Measurements from ENCODE around the gene CCDC92B.
"Not testable (repeated sequence)": the region's sequence is repeated elsewhere in the genome, so short reads cannot be mapped to it uniquely, and the experiment has no call there.

Gene CCDC92B

DNA sequence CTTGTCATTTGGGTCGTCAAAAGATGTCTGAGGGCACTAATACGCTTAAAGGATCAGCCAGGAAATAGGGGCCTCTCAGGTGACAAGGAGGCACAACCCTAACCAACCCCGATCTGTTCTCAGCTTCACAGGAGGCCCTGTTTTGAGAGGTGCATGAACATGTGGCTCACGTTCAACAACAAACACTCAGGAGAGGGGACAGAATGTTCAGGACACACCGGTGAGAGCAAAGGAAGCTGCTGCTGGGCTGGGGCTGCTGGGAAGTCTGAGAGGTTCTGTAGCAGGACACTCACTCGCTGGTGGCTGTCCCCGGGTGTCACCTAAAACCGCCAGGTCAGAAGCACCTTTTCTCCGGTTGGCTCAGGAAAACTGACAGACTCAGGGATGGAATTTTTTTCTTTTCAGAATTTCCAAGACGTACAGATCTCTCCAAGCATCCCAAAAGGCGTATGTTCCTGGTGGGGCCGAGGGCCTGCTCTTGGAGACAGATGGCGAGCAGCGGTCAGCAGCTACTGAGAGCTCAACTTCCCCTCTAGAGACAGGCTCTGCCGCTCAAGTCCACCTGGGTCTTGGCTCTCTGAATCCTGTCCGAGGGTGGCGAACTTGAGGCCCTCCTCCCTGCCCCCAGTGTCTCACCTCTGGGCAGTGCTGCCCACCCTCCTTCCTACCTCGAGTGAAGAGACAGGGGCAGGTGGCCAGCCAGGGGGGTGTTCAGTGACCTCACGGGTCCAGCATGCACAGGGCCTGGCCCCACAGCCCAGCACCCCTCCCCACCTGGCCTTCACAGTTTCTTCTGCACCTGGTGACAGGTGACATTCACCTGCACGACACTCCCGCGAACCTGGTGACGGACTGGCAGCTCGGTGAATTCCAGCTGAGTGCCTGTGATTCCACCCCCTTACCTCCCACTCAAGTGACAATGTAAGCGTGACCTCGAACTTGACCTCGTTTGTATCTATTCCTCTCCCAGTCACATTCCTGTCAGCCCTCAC is 60.8 kb downstream of the CCDC92B start:
- DNase-seq, result peak; percentile 28 to 67 (median 54)

DNA sequence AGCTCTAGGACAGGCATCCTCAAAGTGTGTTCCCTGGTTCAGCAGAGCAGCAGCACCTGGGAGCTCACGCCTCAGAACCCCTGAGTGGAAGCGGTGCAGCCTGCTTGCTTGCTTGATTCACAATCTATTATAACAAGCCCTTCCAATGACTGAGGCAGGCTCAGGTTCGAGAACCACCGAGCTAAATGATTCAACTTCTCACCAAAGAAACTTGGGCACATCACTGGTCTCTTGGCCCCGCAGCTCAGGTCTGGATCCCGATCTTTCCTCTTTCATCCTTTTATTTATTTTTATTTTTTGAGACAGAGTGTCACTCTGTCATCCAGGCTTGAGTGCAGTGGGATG is 62.4 kb downstream of the CCDC92B start:
- DNase-seq, result no peak

DNA sequence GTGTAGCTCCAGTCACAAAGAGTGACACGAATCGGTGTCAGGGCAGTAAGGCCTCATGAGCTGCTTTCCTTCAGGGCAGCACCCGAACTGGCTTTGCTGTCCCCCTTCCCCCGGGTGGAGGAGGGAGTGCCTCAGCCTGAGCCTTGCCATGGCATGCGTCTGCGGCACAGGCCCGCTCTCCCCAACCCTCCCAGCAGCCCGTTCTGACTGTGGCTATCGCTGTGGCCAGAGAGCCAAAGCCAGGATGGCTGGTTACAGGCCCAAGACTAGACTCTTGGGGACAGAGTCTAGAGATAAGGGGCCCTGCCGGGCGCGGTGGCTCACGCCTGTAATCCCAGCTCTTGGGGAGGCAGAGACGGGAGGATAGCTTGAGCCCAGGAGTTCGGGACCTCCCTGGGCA is 63.8 kb downstream of the CCDC92B start:
- no peak for DNase-seq

DNA sequence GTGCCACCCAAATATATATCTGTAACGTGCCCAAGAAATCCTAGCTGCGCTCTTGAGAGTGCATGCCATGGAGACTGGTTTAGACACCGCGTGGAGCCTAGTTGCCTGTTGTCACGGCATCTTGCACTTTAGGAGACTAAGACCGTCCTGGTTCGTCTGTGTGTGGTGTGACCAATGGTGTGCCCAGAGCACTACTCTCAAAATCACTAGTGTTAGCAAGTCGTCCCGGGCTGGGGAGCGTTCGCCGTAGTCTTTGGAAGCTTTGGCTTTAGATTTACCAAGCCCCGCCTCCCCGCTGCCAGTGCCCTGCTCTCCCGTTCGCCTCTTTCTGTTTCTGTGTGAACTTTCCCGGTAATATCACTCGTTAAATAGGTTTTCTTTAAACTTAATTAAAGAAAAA is 64.9 kb downstream of the CCDC92B start:
- peak in 1 of 3 experiments; percentile 6 for DNase-seq

DNA sequence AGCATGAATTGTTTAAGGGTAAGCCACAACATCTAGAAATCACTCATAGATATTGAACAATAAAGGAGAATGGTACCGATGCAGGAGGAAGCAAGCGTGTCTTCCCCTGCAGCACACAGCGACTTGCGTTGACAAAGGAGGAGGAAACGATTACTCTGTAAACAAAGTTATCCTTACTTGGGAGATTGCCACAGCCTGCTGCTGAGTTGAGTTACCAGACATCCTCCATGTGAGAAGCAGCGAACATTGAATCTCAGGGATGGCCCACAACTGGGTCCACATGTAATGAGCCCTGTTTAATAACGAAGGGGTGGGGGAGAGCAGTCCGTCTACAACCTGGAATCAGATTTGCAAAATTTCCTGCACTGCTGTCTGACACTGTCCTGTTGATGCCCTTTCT is 65.5 kb downstream of the CCDC92B start:
- no peak for DNase-seq

DNA sequence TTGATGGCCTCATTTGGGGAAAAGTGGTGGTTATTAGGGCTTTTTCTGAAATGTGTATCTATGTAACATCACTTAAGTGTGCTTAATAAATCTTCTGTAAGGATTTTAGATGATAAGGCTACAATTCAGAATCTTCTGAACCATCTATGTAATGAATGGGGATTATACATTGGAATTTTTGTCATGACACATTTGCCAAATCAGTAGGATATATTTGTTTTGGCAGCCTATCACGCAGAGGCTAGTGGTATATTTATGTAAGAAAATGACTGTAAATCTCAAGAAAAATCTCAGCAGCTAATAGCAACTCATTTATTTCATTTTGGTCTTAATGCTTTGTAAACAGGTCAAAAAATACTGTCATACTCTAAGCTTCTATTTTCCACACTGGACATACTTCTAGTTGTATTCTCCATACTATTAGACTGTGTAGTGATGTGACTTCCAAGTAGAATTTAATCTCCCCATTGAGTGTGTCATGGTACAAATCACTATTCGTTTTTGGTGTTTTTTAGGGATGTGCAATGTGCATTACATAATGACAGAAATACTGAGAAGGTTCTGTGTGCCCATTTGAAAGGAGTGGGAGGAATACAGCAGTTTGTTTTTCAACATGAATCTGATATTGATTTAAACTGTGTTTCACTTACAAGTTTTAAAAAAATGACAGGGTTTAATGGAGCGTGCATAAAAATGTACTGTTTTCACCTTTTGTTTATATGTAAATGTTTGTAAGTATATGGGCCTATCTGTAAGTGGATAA is 67.1 kb downstream of the CCDC92B start:
- DNase-seq, result no peak

DNA sequence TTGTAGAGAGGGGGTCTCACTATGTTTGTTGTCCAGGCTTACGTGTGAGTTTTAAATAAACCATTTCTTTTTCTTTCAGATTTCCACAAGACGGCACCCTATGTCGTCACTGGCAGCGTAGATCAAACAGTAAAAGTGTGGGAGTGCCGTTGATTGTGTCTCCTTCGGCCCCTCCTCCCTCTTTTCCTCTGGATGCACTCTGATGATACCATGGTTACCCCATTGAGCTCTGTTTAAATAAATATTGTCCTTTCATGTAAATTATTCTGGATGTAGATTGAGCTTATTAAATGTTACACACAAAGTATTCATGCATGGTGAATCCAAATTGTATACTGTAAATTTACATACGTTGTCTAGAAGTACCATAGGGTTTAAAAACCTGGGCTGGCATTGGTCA is 67.8 kb downstream of the CCDC92B start:
- DNase-seq, result peak in 1 of 3 experiments; percentile 36

GRCh38 chr17:2680961-2681360 is 68.5 kb downstream of the CCDC92B start:
- DNase-seq, result no peak

GRCh38 chr17:2679247-2679646 is 70.2 kb downstream of the CCDC92B start:
- not testable (repeated sequence) for DNase-seq
